ENCODE results near the gene DNAH1. TPM values are rescaled to one million over a fixed set of nuclear protein-coding genes. Genes with fewer than 3 reads are reported as not detected.

DNAH1 gene
- polyA plus RNA-seq, 1 donor (not counting 4 experiments of a cell fraction or from before 2014, with no cell fraction given) = 0.33 TPM

DNA sequence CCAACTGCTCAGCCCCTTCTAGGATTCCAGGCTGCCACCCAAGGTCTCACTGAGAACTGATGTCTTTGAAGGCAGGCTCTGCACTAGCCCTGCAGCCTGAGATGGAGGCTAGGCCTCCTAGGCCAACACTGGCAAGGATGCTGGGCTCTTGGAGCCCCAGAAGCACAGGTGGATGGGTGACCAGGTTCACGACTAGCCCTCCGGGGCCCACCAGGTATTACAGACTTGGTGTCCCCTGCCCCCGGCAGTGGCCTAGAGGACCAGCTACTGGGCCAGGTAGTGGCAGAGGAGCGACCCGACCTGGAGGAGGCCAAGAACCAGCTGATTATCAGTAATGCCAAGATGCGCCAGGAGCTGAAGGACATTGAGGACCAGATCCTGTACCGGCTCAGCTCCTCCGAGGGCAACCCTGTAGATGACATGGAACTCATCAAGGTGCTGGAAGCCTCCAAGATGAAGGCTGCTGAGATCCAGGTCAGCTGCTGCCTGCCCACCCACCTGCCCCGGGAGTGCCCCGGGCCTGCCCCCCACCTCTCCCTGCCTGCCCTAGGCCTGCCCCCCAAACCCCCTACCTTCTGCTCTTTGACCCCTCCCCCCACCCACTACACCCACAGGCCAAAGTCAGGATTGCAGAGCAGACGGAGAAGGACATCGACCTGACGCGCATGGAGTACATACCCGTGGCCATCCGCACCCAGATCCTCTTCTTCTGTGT lies 76.3 kb downstream of the DNAH1 start:
- dilution Hi-C loops (cut with MboI; ENCODE audit: extremely low pct_ligation_motif_present, low sequenced_read_pairs) = no loop called here
- H3K4me1 ChIP-seq (ENCODE audit: control insufficient read depth, extremely low read depth, insufficient read depth, low read length) = no peaks in the 10 kb centered on the region
- no peak overlapping the region for H3K9ac ChIP-seq (ENCODE audit: control insufficient read depth, extremely low read depth, insufficient read depth, low read length)
- H2AFZ ChIP-seq (ENCODE audit: control insufficient read depth, low read length) = no peak overlapping the region
- H3K9me3 ChIP-seq (ENCODE audit: control insufficient read depth, low read depth, low read length) = no peaks in the 10 kb centered on the region
- DNase-seq (ENCODE audit: low read depth, low spot score) (no peak), FAIRE-seq (no peak)
- H4K20me1 ChIP-seq (ENCODE audit: control insufficient read depth, extremely low read depth, insufficient read depth, low read length) = no peaks in the 10 kb centered on the region
- no peaks in the 10 kb centered on the region for H3K36me3 ChIP-seq (ENCODE audit: control insufficient read depth in 2 of 2, extremely low read depth in 1 of 2, insufficient read depth in 2 of 2, low read length in 2 of 2)
- H3K4me2 ChIP-seq (ENCODE audit: control insufficient read depth, extremely low read depth, insufficient read depth, low read depth, low read length) = no peak overlapping the region
- H3K27me3 ChIP-seq (ENCODE audit: control insufficient read depth, extremely low read depth, insufficient read depth, low read length) = peaks cover 7% of the 10 kb centered on the region
- no peak overlapping the region for H3K4me3 ChIP-seq (ENCODE audit: control insufficient read depth in 2 of 3, extremely low read depth in 1 of 3, insufficient read depth in 2 of 3, low read depth in 1 of 3, low read length in 3 of 3)
- no peaks in the 10 kb centered on the region for H3K79me2 ChIP-seq (ENCODE audit: control insufficient read depth, insufficient read depth, low read length)
- H3K27ac ChIP-seq (ENCODE audit: control insufficient read depth, insufficient read depth, low read length) = no peak overlapping the region
- no peak for TF ChIP-seq EZH2 (IDR thresholded peaks at IDR 0.05; ENCODE audit: low read length)
- TF ChIP-seq, protein P1, sequence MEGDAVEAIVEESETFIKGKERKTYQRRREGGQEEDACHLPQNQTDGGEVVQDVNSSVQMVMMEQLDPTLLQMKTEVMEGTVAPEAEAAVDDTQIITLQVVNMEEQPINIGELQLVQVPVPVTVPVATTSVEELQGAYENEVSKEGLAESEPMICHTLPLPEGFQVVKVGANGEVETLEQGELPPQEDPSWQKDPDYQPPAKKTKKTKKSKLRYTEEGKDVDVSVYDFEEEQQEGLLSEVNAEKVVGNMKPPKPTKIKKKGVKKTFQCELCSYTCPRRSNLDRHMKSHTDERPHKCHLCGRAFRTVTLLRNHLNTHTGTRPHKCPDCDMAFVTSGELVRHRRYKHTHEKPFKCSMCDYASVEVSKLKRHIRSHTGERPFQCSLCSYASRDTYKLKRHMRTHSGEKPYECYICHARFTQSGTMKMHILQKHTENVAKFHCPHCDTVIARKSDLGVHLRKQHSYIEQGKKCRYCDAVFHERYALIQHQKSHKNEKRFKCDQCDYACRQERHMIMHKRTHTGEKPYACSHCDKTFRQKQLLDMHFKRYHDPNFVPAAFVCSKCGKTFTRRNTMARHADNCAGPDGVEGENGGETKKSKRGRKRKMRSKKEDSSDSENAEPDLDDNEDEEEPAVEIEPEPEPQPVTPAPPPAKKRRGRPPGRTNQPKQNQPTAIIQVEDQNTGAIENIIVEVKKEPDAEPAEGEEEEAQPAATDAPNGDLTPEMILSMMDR (optimal IDR thresholded peaks at IDR 0.05 in 1 of 3, IDR thresholded peaks at IDR 0.05 in 1 of 3, conservative IDR thresholded peaks at IDR 0.05 in 1 of 3; ENCODE audit: extremely low read depth in 1 of 3, insufficient read depth in 2 of 3, low read length in 3 of 3) = no peak
- no peaks in the 10 kb centered on the region for H3K9me1 ChIP-seq (ENCODE audit: control insufficient read depth, extremely low read depth, insufficient read depth, low read length)

DNA sequence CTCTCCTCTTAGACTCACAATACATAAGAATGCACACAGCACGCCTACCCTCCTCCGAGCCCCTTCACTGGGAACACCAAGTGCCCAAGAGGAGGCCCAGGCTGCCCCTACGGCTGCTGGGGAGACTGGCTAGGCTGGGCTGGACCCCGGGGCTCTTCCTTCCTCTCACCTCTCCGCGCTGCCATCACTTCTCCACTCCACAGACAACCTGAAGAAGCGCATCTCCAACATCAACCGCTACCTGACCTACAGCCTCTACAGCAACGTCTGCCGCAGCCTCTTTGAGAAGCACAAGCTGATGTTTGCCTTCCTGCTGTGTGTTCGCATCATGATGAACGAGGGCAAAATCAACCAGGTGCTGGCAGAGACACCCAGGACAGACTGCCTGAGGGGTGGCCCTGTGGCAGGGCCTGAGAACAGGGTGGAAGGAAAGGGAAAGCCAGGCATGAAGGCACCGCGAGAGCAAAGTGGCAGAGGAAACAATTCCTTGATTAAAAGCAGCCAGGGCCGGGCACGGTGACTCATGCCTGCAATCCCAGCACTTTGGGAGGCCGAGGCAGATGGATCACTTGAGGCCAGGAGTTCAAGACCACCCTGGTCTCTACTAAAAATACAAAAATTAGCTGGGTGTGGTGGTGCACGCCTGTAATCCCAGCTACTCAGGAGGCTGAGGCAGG lies 77.2 kb downstream of the DNAH1 start:
- H3K36me3 ChIP-seq (ENCODE audit: control insufficient read depth in 2 of 2, extremely low read depth in 1 of 2, insufficient read depth in 2 of 2, low read length in 2 of 2) = no peaks in the 10 kb centered on the region
- no peaks in the 10 kb centered on the region for H3K9me1 ChIP-seq (ENCODE audit: control insufficient read depth, extremely low read depth, insufficient read depth, low read length)
- dilution Hi-C loops (cut with MboI; ENCODE audit: extremely low pct_ligation_motif_present, low sequenced_read_pairs) = no loop called here
- no peak overlapping the region for H3K4me3 ChIP-seq (ENCODE audit: control insufficient read depth in 2 of 3, extremely low read depth in 1 of 3, insufficient read depth in 2 of 3, low read depth in 1 of 3, low read length in 3 of 3)
- TF ChIP-seq, protein P1 (optimal IDR thresholded peaks at IDR 0.05 in 1 of 3, IDR thresholded peaks at IDR 0.05 in 1 of 3, conservative IDR thresholded peaks at IDR 0.05 in 1 of 3; ENCODE audit: extremely low read depth in 1 of 3, insufficient read depth in 2 of 3, low read length in 3 of 3) = no peak
- TF ChIP-seq EZH2 (IDR thresholded peaks at IDR 0.05; ENCODE audit: low read length) = no peak
- H3K27ac ChIP-seq (ENCODE audit: control insufficient read depth, insufficient read depth, low read length) = no peak overlapping the region
- FAIRE-seq (no peak), DNase-seq (ENCODE audit: low read depth, low spot score) (no peak)
- H3K9me3 ChIP-seq (ENCODE audit: control insufficient read depth, low read depth, low read length) = no peaks in the 10 kb centered on the region
- no peaks in the 10 kb centered on the region for H4K20me1 ChIP-seq (ENCODE audit: control insufficient read depth, extremely low read depth, insufficient read depth, low read length)
- no peaks in the 10 kb centered on the region for H3K79me2 ChIP-seq (ENCODE audit: control insufficient read depth, insufficient read depth, low read length)
- no peaks in the 10 kb centered on the region for H3K4me1 ChIP-seq (ENCODE audit: control insufficient read depth, extremely low read depth, insufficient read depth, low read length)
- H3K27me3 ChIP-seq (ENCODE audit: control insufficient read depth, extremely low read depth, insufficient read depth, low read length) = peaks cover 7% of the 10 kb centered on the region
- no peak overlapping the region for H2AFZ ChIP-seq (ENCODE audit: control insufficient read depth, low read length)
- no peak overlapping the region for H3K4me2 ChIP-seq (ENCODE audit: control insufficient read depth, extremely low read depth, insufficient read depth, low read depth, low read length)
- H3K9ac ChIP-seq (ENCODE audit: control insufficient read depth, extremely low read depth, insufficient read depth, low read length) = no peak overlapping the region

Data from keratinocyte (primary cell).